IPS-20b (cell line): ENCODE measurements around the gene LACTB.

Experiments used
- H3K27ac ChIP-seq: one replicate; pipeline ENCODE4 v1.5.1; 2013; ENCODE audit warnings: low read length
- H3K27me3 ChIP-seq: 2 replicates; pipeline ENCODE4 v1.6.1; 2013; ENCODE audit warnings: mild to moderate bottlenecking, low read length, inconsistent platforms; ENCODE audit not compliant: insufficient read depth
- H3K36me3 ChIP-seq: 2 replicates; pipeline ENCODE4 v1.6.1; 2013; ENCODE audit warnings: low read depth, mild to moderate bottlenecking, inconsistent platforms, low read length, moderate library complexity; ENCODE audit not compliant: insufficient read depth
- H3K4me1 ChIP-seq: 2 replicates; pipeline ENCODE4 v1.6.1; 2013; ENCODE audit warnings: mild to moderate bottlenecking, control low read depth, inconsistent platforms, low read length, moderate library complexity; ENCODE audit not compliant: insufficient read depth
- H3K4me3 ChIP-seq: 2 replicates; pipeline ENCODE4 v1.5.1; 2013; ENCODE audit warnings: mild to moderate bottlenecking, low read length, inconsistent platforms
- H3K9ac ChIP-seq: 2 replicates; pipeline ENCODE4 v1.6.1; 2013; ENCODE audit warnings: low read depth, mild to moderate bottlenecking, inconsistent platforms, low read length, moderate library complexity
- H3K9me3 ChIP-seq: 2 replicates; pipeline ENCODE4 v1.6.1; 2013; ENCODE audit warnings: mild to moderate bottlenecking, low read depth, low read length, inconsistent platforms; ENCODE audit not compliant: insufficient read depth

Gene LACTB

DNA sequence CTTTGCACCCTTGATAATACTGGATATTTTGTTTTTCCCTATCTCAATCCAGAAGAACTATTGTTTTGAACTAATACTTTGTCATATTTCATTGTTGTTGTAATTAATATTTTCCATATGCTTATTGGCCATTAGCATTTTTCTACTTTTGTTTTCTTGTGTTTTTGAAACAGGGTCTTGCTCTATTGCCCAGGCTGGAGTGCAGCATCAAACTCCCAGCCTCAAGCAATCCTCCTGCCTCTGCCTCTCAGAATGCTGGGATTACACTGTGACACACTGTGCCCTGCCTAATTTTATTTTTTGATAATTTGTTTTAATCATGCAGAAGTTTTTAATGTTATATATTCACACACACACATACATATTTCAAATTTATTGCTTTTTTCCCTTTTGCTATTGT, 39.0 kb downstream of the LACTB start:
- Histone ChIP-seq H3K4me3 (no peak overlapping the region), H3K36me3 (no peaks in the 10 kb centered on the region), H3K9ac (no peak overlapping the region), H3K27me3 (no peaks in the 10 kb centered on the region), H3K9me3 (no peaks in the 10 kb centered on the region), H3K4me1 (no peaks in the 10 kb centered on the region), H3K27ac (no peak overlapping the region)

DNA sequence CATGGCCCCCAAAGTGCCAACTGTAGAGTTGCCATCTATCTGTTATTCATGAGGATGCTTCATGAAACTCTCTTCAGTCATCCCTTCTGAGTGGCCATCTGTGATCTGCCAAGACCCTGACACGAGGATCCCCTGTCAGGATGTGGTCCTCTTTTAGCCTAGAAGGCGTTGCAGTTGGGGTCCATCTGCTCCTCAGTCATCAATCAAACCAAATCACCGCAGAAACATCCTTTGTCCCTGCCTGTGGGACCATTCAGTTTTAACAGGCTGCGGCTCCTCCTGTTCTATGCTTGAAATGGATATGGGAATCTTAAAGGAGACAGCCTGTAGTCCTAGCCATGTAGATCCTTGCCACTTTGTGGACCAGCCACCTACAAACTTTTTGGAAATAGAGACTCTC, 41.6 kb downstream of the LACTB start:
- Histone ChIP-seq H3K36me3 (no peaks in the 10 kb centered on the region), H3K27me3 (no peaks in the 10 kb centered on the region), H3K4me1 (no peaks in the 10 kb centered on the region), H3K9me3 (no peaks in the 10 kb centered on the region), H3K9ac (no peak overlapping the region), H3K4me3 (no peak overlapping the region), H3K27ac (no peak overlapping the region)

DNA sequence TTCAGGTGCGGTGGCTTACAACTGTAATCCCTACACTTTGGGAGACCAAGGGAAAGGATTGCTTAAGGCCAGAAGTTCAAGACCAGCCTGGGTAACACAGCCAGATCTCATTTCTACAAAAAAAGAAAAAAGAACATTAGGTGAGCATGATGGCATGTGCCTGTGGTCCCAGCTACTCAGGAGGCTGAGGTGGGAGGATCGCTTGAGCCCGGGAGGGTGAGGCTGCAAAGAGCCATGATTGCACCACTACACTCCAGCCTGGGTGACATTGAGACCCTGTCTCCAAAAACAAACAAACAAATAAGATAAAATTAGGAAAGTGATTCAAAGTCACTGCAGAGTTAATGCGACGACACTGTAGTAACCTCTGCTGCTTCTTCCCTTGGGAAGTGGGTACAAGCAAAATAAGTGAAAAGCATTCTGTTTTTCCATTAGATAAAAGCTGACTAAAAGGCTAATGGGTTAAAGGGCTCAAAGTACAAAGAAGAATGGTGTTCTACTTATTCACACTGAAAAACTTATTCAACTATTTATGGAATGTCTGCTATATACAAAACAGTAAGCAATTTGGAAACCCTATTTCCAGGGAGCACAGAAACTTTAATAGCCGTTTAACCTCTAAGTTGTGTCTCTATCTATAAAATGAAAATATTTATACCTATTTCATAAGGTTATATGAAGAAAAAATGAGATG, 43.7 kb downstream of the LACTB start:
- Histone ChIP-seq H3K4me1 (no peaks in the 10 kb centered on the region), H3K27me3 (no peaks in the 10 kb centered on the region), H3K36me3 (no peaks in the 10 kb centered on the region), H3K4me3 (no peak overlapping the region), H3K9me3 (no peaks in the 10 kb centered on the region), H3K9ac (no peak overlapping the region), H3K27ac (no peak overlapping the region)

DNA sequence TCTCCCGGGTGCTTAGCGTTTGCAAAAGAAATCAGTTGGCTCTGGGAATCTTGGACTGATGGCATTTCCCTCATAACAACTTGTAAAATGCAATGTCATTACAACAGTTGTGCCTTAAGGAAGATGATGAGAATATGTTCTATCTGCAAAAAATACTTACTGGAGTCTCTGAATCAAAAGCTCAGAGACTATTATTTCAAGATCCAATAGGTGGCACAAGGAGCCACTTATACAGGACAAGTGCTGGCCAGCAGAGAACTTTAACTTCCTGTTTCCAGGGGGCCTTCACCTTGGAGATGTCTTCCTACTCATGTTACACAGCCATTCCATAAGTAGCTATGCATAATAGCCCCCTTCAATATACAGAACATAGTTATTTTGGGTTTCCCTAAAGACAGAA, 44.6 kb downstream of the LACTB start:
- no peak overlapping the region for H3K27ac ChIP-seq
- no peak overlapping the region for H3K9ac ChIP-seq
- no peaks in the 10 kb centered on the region for H3K4me1 ChIP-seq

DNA sequence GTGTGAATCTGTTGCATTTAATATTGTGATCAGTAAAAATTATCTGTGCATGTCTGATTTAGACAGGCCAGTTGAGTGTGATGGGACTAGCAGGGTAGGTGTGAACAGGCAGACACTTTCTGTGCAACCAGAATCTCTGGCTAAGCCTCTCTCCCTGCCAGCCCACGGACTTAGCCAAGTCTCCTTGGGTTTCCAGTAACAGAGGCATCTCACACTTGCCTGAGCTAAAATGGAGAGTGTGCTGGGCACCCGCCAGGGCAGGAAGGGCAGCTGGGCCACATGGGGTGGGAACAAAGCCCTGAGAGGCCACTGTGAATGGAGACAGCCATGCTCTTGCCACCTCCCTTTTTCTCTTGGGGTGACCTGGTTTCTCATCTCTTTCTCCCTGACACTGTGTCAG, 48.1 kb downstream of the LACTB start:
- Histone ChIP-seq H3K9me3 (no peaks in the 10 kb centered on the region), H3K36me3 (no peaks in the 10 kb centered on the region), H3K27ac (no peak overlapping the region), H3K4me3 (no peak overlapping the region), H3K27me3 (no peaks in the 10 kb centered on the region), H3K4me1 (0 out of 2 replicates have a peak, but pooled peaks cover 3% of the 10 kb centered on the region), H3K9ac (no peak overlapping the region)

More for the DNA sequence above, 44.6 kb downstream of the LACTB start:
- Histone ChIP-seq H3K4me3 (no peak overlapping the region), H3K27me3 (no peaks in the 10 kb centered on the region), H3K36me3 (no peaks in the 10 kb centered on the region), H3K9me3 (no peaks in the 10 kb centered on the region)

DNA sequence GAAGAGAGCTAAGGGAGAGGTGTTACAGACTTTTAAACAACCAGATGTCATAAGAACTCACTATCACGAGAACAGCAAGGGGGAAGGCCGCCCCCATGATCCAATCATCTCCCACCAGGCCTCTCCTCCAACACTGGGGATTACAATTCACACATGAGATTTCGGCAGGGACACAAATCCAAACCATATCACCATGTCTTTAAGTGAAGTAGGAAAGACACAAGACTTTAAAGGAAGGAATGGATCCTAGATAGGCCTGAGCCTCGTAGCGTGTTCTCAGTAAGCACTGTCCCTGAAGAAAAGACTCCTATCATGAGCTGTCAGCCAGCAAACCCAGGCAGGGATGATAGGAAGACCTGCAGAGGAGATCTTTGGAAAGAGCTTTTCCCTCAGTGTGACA, 50.7 kb downstream of the LACTB start:
- Histone ChIP-seq H3K27me3 (no peaks in the 10 kb centered on the region), H3K27ac (no peak overlapping the region), H3K9me3 (no peaks in the 10 kb centered on the region), H3K36me3 (no peaks in the 10 kb centered on the region), H3K4me3 (no peak overlapping the region), H3K9ac (no peak overlapping the region), H3K4me1 (0 out of 2 replicates have a peak, but pooled peaks cover 3% of the 10 kb centered on the region)

DNA sequence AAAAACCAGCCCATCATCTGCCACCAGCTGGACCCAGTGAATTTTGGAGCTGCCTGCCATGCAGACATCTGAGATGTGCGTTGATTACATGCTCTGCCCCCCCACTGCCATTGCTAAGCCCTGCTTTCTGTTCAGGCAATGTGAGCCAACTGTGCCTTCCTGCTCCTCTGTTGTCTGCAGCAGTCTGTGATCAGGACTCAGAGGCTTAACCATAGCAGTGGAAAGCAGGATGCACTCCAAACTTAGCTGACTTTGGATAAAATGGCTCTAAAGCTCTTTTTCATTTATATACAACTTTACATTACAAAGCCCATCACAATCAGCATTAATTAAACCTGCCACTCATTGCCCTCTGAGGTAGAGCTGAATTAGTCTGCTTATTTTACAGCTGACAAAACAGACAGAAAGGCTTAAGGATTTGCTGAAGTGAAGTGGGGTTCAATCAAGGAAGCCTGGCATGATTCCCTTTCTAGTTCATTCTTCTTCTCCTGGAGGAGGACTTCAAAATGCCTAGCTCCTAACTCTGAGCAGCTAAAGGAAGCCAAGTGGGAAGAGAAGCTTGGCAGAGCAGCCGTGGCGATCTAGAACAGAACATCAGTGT, 51.3 kb downstream of the LACTB start:
- Histone ChIP-seq H3K9ac (no peak overlapping the region), H3K36me3 (no peaks in the 10 kb centered on the region)

DNA sequence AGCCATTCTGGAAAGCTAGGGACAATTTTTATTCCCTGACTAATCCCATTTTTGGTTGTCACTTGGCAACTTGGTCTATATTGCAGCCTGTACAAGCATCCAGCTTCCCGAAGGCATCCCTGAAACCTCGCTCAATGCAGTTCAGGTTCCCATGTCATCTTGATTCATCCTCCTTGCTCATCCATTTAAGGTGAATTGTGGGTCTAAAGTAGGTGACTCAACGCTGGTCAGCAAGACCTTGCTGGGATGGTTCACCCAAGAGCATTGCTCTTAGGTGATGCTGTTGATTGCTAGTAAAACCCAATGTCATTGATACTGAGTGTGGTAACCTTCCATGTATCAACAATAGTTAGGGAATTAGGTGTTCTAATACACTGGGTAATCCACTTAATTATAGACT, 54.6 kb downstream of the LACTB start:
- Histone ChIP-seq H3K9ac (no peak overlapping the region), H3K27me3 (no peaks in the 10 kb centered on the region), H3K9me3 (no peaks in the 10 kb centered on the region), H3K27ac (no peak overlapping the region), H3K36me3 (no peaks in the 10 kb centered on the region), H3K4me1 (0 out of 2 replicates have a peak, but pooled peaks cover 3% of the 10 kb centered on the region), H3K4me3 (no peak overlapping the region)

More for the DNA sequence above, 51.3 kb downstream of the LACTB start:
- H3K4me3 ChIP-seq = no peak overlapping the region
- H3K27ac ChIP-seq = no peak overlapping the region
- H3K4me1 ChIP-seq = 0 out of 2 replicates have a peak, but pooled peaks cover 3% of the 10 kb centered on the region
- H3K27me3 ChIP-seq = no peaks in the 10 kb centered on the region
- H3K9me3 ChIP-seq = no peaks in the 10 kb centered on the region

DNA sequence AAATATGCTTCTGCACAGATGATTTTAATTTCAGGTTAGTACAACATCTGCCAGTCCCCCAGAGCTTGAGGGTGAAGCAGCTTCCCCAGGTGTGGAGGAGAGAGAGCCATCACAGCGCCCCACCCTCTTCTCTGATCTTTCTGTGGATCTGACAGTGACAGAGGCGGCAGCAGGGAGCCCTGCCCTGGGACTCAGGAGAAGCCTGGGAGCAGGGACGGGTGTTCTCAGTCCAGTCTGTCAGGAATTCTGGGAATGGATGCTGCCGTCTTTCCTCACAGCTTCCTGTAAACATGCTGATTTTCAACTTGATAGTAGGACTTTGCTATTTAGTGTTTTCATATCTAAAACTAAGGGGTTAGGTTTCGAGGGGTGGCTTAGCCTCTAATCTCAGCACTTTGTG, 56.4 kb downstream of the LACTB start:
- H3K4me3 ChIP-seq = no peak overlapping the region

DNA sequence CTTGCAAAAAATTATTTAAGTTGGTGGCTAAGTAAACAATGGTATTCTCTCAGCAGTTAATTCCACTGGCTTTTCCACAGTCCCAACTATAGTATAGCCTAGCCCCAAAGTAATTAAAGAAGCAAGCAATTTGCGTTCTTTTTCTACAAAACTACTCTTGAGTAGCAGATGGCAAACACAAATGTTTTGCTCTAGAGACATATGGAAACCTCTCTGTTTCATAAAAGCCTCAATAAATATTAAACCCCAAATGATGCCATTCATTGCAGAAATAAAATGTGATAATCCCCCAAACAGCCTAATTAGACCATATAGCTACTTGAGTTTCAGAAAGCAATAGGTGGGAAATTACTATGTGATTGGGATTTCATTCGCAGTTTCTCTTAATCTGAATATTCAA, 59.1 kb downstream of the LACTB start:
- Histone ChIP-seq H3K4me1 (no peaks in the 10 kb centered on the region), H3K36me3 (no peaks in the 10 kb centered on the region), H3K27ac (no peak overlapping the region), H3K9ac (no peak overlapping the region), H3K9me3 (no peaks in the 10 kb centered on the region), H3K27me3 (no peaks in the 10 kb centered on the region), H3K4me3 (no peak overlapping the region)

More for the DNA sequence above, 56.4 kb downstream of the LACTB start:
- Histone ChIP-seq H3K36me3 (no peaks in the 10 kb centered on the region), H3K9ac (no peak overlapping the region), H3K9me3 (no peaks in the 10 kb centered on the region), H3K27ac (no peak overlapping the region), H3K4me1 (0 out of 2 replicates have a peak, but pooled peaks cover 1% of the 10 kb centered on the region), H3K27me3 (no peaks in the 10 kb centered on the region)

DNA sequence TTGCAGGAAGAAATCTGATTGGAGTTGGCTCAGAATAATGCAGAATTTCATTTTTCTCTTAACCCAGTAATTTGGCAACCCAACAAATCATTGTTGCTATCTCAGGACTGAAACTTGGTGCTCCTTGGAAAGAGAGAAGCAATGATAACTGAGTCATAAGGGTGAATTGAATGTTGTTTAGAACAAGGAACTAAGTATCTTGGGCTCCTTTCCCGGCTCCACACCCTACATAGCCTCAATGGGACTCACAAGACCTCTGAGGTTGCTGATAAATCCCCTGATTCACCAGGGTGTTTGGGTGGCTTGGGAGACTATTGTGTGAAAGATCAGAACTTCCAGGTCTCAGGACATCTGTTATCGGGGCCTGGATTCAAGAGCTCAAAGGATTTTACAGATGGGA, 60.0 kb downstream of the LACTB start:
- Histone ChIP-seq H3K36me3 (no peaks in the 10 kb centered on the region), H3K9ac (no peak overlapping the region), H3K27me3 (no peaks in the 10 kb centered on the region), H3K4me1 (no peaks in the 10 kb centered on the region), H3K27ac (no peak overlapping the region), H3K4me3 (no peak overlapping the region), H3K9me3 (no peaks in the 10 kb centered on the region)

DNA sequence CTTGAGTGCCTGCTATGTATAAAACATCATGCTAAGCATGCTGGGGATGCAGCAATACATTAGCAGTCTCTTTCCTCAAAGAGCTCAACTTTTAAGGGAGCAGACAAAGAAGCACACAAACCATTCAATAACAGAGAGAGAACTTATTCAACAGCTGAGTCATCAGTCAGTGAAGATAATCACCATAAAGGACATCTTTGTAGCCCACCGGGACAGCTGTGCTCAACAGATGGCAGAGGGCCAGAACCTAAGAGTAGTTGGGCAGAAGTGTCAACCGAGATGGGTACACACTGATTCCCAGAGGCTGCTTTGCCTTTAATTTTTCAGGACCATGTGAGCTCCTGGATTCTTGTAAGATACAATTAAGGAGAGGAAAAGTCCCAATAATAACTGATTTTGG, 63.5 kb downstream of the LACTB start:
- Histone ChIP-seq H3K9me3 (no peaks in the 10 kb centered on the region), H3K36me3 (no peaks in the 10 kb centered on the region), H3K27ac (no peak overlapping the region)

More for the DNA sequence above, 63.5 kb downstream of the LACTB start:
- peaks cover 5% of the 10 kb centered on the region; the same call in 1 of the 2 replicates for H3K4me1 ChIP-seq
- no peak overlapping the region for H3K9ac ChIP-seq
- no peak overlapping the region for H3K4me3 ChIP-seq
- H3K27me3 ChIP-seq = no peaks in the 10 kb centered on the region
